T-helper 1 cell treated with Interleukin-12 subunit alpha and Interleukin-12 subunit beta and Interleukin-4 antibody, amounts not matched to agents 30 ng/mL and 1 ng/mL, for 36 hours (primary cell): ENCODE measurements around the gene CHST8. TPM values are rescaled to one million over a fixed set of nuclear protein-coding genes. Genes with fewer than 3 reads are reported as not detected.
"Not testable (repeated sequence)": the region's sequence is repeated elsewhere in the genome, so short reads cannot be mapped to it uniquely, and the experiment has no call there.

Experiments used
- intact Hi-C: fragments of 100-400 bp; cut with micrococcal nuclease; formaldehyde crosslinking; loops from one replicate; pipeline ENCODE4 v1.15.1; 2024
- total RNA-seq: library from RNA; stranded (reverse); gene quantifications from 2 replicates; pipeline ENCODE4 v1.2.3, GENCODE V29; 2022

Gene CHST8
- total RNA-seq, 1 donor from 2014 or later = not detected

- intact Hi-C loops = no loop called here
Observed at GRCh38 chr19:33688171-33688992, 66.6 kb downstream of the CHST8 start.

GRCh38 chr19:33689138-33689746, 67.5 kb downstream of the CHST8 start:
- intact Hi-C loops = no loop called here

- intact Hi-C loops = no loop called here
Observed at GRCh38 chr19:33689868-33690267, 68.1 kb downstream of the CHST8 start.

DNA sequence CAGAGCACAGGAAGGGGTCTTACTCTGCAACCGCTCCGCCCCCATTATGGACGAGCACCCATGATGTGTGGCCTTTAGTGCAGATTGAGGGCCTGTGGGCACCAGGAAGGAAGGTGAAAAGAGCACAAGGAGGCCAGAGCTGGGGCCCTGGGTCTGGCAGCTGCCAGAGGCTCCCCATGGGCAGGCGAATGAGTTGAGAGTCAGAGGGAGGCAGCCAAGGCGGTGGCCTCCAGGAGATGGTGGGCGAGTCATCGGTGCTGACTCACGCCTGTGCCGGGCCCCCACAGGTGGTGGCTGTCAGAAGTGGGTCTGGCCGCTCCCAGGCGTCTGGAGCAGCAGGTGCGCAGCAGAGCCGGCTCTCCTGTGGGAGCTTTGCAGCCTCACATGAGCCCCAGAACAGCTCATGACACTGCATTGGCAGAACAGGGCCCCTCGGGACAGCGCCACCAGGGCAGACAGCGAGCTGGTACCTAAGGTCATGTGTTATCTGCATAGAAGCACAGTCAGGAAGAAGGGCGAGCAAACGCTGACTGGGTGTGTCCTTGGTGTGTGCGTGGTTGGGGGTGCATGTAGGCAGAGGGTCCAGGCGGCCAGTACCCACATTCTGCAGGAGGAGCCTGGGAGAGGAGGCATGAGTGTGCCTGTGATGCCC, 68.8 kb downstream of the CHST8 start:
- intact Hi-C loops = no loop called here

DNA sequence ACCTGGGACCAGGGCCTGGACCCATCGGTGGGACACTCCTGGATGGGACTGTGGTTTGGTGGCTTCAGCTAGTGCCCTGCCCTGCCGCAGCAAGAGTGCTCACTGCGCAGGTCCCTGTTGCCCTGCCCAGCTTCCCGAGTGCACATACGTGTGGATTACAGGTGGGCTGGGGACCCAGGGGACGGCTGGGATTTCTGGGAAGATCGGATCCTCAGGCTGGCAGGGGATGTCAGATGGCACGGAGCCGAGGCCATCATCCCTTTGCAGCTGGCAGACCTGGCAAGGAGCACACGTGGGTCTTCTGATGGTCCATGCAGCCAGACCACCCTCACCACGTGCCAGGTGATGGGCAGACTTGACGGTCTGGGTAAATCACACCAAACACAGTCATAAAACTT, 69.3 kb downstream of the CHST8 start:
- intact Hi-C loops = no loop called here

DNA sequence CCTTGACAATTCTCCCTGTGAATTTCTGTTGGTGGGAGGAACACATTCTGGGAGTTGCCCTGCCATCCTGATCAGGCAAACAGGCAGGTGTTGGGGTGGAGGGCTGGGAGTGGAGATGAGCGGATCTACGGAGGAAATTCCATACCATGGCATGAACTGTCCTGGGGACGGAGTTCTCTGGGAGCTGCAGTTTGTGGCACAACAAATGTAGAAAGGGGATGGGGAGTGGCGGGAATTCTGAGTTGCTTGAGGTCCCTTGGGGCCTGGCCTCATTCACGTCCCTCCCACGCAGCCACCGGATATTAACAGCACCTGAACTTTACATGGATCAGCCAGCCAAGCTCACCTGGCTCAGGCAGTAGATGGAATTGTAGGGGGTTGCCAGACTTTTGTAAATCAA, 70.0 kb downstream of the CHST8 start:
- intact Hi-C loops = no loop called here

DNA sequence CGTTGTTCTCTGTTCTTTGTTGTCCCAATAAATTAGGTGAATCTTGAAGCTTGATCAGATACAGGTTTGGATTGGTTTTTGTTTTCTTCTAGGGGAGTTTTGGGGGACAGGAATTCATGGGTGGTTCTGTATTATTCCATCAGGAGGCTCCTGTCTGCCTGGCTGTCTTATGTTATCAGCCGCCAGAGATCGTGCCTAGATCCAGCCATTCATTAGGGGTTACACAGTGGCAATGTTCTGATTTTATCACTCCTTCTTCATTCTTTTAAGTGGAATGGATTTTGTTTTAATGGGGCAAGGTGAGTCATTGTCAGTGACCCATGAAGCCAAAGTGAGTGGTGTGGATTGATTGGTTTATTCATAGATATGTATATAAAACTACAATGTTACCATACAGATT, 71.9 kb downstream of the CHST8 start:
- intact Hi-C loops = no loop called here

DNA sequence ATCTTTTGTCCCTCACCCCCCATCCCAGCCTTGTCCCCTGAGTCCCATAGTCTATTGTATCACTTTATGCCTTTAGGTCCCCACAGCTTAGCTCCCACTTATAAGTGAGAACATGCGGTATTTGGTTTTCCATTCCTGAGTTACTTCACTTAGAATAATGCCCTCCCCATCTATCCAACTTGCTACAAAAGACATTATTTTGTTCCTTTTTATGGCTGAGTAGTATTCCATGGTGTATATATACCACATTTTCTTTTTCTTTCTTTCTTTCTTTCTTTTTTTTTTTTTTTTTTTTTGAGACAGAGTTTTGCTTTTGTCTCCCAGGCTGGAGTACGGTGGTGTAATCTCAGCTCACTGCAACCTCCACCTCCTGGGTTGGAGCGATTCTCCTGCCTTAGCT, 73.8 kb downstream of the CHST8 start:
- intact Hi-C loops = not testable (repeated sequence)

- intact Hi-C loops = no loop called here
Observed at GRCh38 chr19:33697766-33698165, 76.0 kb downstream of the CHST8 start.

- intact Hi-C loops = no loop called here
Observed at GRCh38 chr19:33698576-33699435, 77.1 kb downstream of the CHST8 start.

- intact Hi-C loops = no loop called here
Observed at GRCh38 chr19:33699754-33700407, 78.1 kb downstream of the CHST8 start.

DNA sequence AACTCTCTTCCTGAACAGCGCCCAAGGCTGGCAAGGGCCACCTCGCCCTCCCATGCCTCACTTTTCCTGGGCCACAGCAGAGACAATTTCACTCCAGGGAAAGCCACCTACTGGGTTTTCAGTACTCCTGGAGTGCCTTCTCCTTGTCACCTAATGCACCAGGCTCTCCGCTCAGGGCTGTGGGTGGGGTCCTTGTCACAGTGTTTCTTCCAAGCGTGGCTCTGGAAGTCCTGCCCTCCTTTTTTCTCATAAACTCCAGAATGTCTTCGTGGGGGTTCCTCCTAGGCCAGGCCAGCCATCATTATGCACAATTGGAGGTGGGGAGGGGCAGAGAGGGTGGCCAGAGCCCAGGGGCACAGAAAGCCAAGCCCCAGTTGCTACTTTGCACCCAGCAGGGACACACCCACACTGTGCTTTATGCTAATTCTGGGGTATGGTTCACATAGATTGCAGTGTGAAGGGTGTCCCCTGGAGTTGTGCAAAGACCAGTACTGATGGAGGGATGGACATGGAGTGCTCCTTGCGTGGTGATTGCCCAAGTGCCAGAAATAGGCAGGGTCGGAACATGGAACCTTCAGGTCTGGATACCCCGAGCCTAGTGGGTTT, 78.8 kb downstream of the CHST8 start:
- intact Hi-C loops = no loop called here

DNA sequence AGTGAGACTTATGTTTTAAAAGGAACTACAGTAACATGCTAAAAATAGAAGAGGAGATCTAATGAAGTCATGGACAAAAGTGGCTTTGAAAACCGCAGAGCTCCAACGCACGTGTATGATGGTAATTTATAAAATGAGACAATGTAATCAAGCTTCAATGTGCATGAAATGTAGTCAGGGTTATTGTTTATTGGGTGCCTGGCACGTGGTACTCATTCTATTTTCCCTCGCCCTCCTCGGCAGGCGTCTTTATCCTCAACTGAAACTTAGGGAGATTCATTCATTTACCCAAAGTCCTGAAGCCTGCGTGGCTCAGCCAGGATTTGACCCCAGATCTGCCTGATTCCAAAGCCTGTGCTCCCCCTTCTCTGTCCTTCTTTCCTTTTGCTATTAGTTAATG, 79.8 kb downstream of the CHST8 start:
- intact Hi-C loops = no loop called here

DNA sequence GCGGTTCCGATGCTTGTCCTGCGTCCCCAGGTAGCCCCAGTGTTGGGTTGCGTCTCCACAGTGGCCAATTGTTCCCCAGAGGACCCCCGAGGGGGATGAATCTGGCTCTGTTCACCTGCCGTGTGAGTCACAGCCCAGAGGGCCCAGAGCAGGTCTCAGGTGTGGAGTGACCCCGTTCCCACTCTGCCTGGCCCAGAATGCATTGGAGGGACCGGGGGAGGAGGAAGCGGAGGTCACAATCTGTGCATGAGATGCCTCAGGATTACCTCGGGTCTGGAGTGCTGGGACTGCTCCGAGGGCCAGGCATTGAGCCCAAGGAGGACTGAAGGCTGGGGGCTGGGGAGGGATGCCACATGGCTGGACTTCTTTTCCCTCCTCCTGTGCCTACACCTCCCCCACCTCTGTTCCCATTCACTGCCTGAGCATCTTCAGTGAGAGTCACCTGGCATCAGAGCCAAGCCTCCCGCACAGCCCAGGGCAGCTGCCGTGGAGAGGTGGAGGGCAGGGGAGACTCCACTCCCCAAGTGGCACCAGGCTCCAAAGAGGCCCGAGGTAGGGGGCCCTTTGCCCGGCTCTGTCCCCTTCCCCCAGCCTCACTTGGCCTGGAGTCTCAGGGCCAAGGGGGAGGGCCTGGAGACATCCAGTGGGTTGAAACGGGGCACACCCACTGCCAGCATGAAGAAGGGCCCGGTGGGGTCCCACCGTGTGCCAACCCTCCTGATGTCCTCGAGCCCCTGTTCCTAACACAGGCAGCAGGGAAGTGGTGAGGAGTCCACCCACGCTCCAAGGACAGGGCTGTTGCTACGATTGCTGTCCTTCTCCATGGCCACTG, 81.1 kb downstream of the CHST8 start:
- intact Hi-C loops = no loop called here

DNA sequence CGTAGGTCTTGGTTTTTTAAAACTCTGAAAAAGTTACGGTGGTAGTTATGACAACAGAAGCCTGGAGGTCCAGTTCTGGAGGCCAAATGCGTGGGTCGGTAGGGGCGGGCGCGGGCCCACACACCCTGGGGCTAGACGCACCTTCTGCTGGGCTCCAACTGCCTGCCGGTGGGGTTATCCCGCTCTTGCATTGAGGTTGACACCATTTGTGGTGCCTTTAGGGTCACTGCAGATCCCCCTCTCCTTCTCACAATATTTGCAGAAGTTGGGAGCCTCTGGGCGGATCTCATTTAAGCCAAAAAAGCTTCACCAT, 81.6 kb downstream of the CHST8 start:
- intact Hi-C loops = no loop called here

GRCh38 chr19:33703821-33704220, 82.1 kb downstream of the CHST8 start:
- intact Hi-C loops = no loop called here

DNA sequence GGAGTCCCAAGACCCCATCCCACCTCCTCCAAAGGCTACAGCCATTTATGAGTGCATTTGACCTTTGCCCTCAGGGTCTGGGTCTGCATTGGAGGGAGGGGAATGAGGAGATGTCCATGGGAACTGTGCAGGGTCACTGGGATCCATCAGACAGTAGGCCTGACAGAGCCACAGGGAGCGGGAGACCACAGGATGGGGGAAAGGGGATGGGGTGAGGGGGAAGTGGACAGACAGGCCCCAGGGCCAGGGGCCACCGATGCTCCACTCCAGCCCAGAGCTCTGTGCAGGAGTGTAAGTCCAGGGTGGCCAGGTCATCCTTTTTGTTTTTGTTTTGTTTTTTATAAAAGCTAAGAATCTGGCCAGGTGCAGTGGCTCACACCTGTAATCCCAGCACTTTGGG, 82.5 kb downstream of the CHST8 start:
- intact Hi-C loops = no loop called here

- intact Hi-C loops = no loop called here
Observed at GRCh38 chr19:33705090-33705847, 83.5 kb downstream of the CHST8 start.

GRCh38 chr19:33705860-33706259, 84.1 kb downstream of the CHST8 start:
- intact Hi-C loops = no loop called here
